ENCODE data around the gene MAIP1.
A peak's percentile ranks its signal among the peaks of the same experiment; 100 is the strongest.

- peak in 1 of 2 donors; percentile 40 for TF ChIP-seq CTCF (IDR thresholded peaks at IDR 0.05; ENCODE audit: extremely low read depth in 1 of 2, insufficient read depth in 1 of 2, low read depth in 1 of 2, low read length in 2 of 2)
- TF ChIP-seq POLR2AphosphoS5 (IDR thresholded peaks at IDR 0.05; ENCODE audit: insufficient read depth, low read depth, low read length), result peak; percentile 86
- TF ChIP-seq MAX (IDR thresholded peaks at IDR 0.05; ENCODE audit: insufficient read depth, insufficient read length), result no peak
- peak; percentile 95 for TF ChIP-seq POLR2A (IDR thresholded peaks at IDR 0.05; ENCODE audit: low read depth, low read length)
- no peak for TF ChIP-seq EZH2 (IDR thresholded peaks at IDR 0.05; ENCODE audit: borderline replicate concordance, low read depth, low read length, severe bottlenecking)
These were observed at the start of gene MAIP1, which contains the start of gene TYW5 for GRCh38 chr2:199955339-199956061.

Measured in endothelial cell of umbilical vein (primary cell).